Calu3 (cell line): Measurements from ENCODE around the gene HPN. TPM values are rescaled to one million over a fixed set of nuclear protein-coding genes. Genes with fewer than 3 reads are reported as not detected.

Experiments
- BruUV-seq: library from RNA; stranded (reverse); fragments of 400-500 nt; replicated peaks from 2 replicates; lab custom pipeline; 2021; lab: Mats Ljungman, UMichigan
- CTCF ChIA-PET: fragments of 300-600 bp; sonication (Branson Sonifier 250); formaldehyde crosslinking; loops from one replicate; lab custom pipeline; 2022; ENCODE audit warnings: antibody characterized with exemption; lab: Charles Lee
- DNase-seq: peaks from one replicate; pipeline ENCODE4 v3.0.0; 2022
- H3K27ac Mint-ChIP-seq: one replicate; pipeline ENCODE4 v1.8.0; 2022; ENCODE audit warnings: mixed read lengths; ENCODE audit not compliant: unreplicated experiment
- H3K27me3 Mint-ChIP-seq: one replicate; pipeline ENCODE4 v1.8.0; 2022; ENCODE audit warnings: mixed read lengths; ENCODE audit not compliant: unreplicated experiment
- H3K36me3 Mint-ChIP-seq: one replicate; pipeline ENCODE4 v1.8.0; 2022; ENCODE audit warnings: mild to moderate bottlenecking, moderate library complexity, mixed read lengths; ENCODE audit not compliant: insufficient read depth, unreplicated experiment
- H3K4me1 Mint-ChIP-seq: one replicate; pipeline ENCODE4 v1.8.0; 2022; ENCODE audit warnings: mild to moderate bottlenecking, low read depth, mixed read lengths; ENCODE audit not compliant: unreplicated experiment
- H3K4me3 Mint-ChIP-seq: one replicate; pipeline ENCODE4 v1.8.0; 2022; ENCODE audit warnings: mild to moderate bottlenecking, low read depth, moderate library complexity, mixed read lengths; ENCODE audit not compliant: unreplicated experiment
- H3K9me3 Mint-ChIP-seq: one replicate; pipeline ENCODE4 v1.8.0; 2022; ENCODE audit warnings: low read depth, mixed read lengths; ENCODE audit not compliant: unreplicated experiment
- CTCF ChIP-seq: fragments of 200-600 bp; IDR thresholded peaks from one replicate; pipeline ENCODE4 v1.8.0; 2022; ENCODE audit warnings: antibody characterized with exemption; ENCODE audit not compliant: unreplicated experiment
- intact Hi-C: fragments of 100-400 bp; cut with micrococcal nuclease; formaldehyde crosslinking; loops from one replicate; pipeline ENCODE4 v1.10.0; 2022; ENCODE audit not compliant: unreplicated experiment
- total RNA-seq: library from RNA; stranded (reverse); gene quantifications from 2 replicates; pipeline ENCODE4 v1.2.3, GENCODE V29; 2022

Gene HPN
- total RNA-seq, 1 experiment from 2014 or later: 1.4 TPM

- DNase-seq: no peak
- Mint-ChIP-seq H3K36me3 (peaks cover 21% of the 10 kb centered on the region), H3K4me1 (peaks cover 23% of the 10 kb centered on the region), H3K9me3 (peaks cover 3% of the 10 kb centered on the region), H3K27me3 (no peaks in the 10 kb centered on the region), H3K4me3 (no peak overlapping the region), H3K27ac (no peak overlapping the region)
- intact Hi-C loops: no loop called here
- BruUV-seq: no TSS peak
- CTCF ChIA-PET: no interaction called here
- no peak for TF ChIP-seq CTCF
These were observed 63.5 kb downstream of the HPN start for GRCh38 chr19:35105047-35105410.

- Mint-ChIP-seq H3K36me3 (peaks cover 21% of the 10 kb centered on the region), H3K27me3 (no peaks in the 10 kb centered on the region), H3K4me3 (no peak overlapping the region), H3K4me1 (peaks cover 26% of the 10 kb centered on the region), H3K9me3 (peaks cover 3% of the 10 kb centered on the region), H3K27ac (no peak overlapping the region)
- CTCF ChIA-PET: no interaction called here
- no peak for TF ChIP-seq CTCF
- intact Hi-C loops: no loop called here
- no peak for DNase-seq
- BruUV-seq: no TSS peak
These were observed 64.1 kb downstream of the HPN start for GRCh38 chr19:35105411-35106290.

DNA sequence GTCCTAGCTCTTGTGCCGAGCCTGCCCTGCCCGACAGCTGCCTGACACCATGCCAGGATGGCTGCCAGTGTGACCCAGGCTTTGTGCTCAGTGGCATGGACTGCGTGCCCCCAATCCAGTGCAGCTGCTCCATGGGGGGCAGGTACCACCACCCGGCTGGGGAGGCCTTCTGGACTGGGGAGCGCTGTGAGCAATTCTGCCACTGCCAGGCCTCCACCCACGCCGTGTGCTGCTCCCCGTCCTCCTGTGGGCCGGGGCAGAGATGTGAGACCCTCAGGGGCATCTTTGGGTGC is 64.7 kb downstream of the HPN start:
- Mint-ChIP-seq H3K27me3 (no peaks in the 10 kb centered on the region), H3K4me1 (peaks cover 26% of the 10 kb centered on the region), H3K36me3 (peaks cover 21% of the 10 kb centered on the region), H3K4me3 (no peak overlapping the region), H3K27ac (no peak overlapping the region), H3K9me3 (peaks cover 3% of the 10 kb centered on the region)
- no TSS peak for BruUV-seq
- CTCF ChIA-PET: no interaction called here
- intact Hi-C loops: no loop called here
- no peak for DNase-seq
- no peak for TF ChIP-seq CTCF

DNA sequence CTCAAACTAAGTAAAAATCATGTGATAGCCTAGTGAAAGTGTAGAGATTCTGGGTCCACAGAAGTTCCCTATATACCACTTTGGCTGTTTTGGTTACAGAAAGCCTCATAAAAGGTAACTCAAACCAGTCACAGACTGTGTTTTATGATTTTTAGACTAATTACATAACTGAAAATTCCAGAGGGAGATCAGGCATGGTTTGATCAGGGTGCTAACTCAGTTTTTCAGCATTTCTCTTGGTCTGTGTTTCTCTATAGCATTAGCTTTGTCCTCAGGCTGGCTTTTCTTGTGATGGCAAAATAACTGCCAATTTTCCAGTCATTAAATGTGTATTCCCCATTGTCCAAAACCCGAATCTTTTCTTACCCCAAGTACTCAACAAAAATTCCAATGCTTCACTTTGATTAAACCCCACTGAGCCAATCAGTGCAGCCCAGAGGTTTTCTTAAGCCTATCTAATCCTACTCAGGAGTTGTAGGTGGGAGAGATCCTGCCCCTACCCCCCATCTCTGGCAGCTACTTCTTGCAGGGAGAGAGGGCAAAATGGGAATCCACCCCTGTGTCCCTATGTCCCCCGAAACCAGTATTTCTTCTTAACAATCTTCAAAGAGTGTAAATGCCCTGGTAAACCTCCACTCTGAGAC is 65.5 kb downstream of the HPN start:
- Mint-ChIP-seq H3K4me1 (peaks cover 26% of the 10 kb centered on the region), H3K27me3 (no peaks in the 10 kb centered on the region), H3K27ac (peak overlapping the region; percentile 94), H3K36me3 (peaks cover 21% of the 10 kb centered on the region), H3K4me3 (no peak overlapping the region), H3K9me3 (peaks cover 3% of the 10 kb centered on the region)
- no TSS peak for BruUV-seq
- intact Hi-C loops: no loop called here
- TF ChIP-seq CTCF: no peak
- no peak for DNase-seq
- CTCF ChIA-PET: interaction anchor here (0.8 to 1.9 kb wide), 6 partner anchors 10 to 63 kb away, joined by 3 to 11 read pairs (median 4); partner anchors contain the start of gene FXYD3
